GM12878 (cell line): ENCODE measurements around the gene PTPRM. TPM values are rescaled to one million over a fixed set of nuclear protein-coding genes. Genes with fewer than 3 reads are reported as not detected.

ENCODE experiments used
- ATAC-seq: fragments of 200-7000 bp; cut with Tn5 transposase; 3 replicates; pipeline ENCODE4 v1.9.1; 2020; ENCODE audit warnings: mild to moderate bottlenecking, moderate library complexity
- BruUV-seq: library from RNA; stranded (reverse); fragments of 400-500 nt; replicated peaks from 2 replicates; lab custom pipeline; 2021; lab: Mats Ljungman, UMichigan
- CTCF ChIA-PET: fragments of 300-600 bp; sonication (Branson Sonifier 250); formaldehyde crosslinking; extraction: SDS; loops from one replicate; lab custom pipeline; 2021; ENCODE audit warnings: inconsistent platforms; lab: Yijun Ruan, JAX
- POLR2A ChIA-PET: fragments of 350-600 bp; formaldehyde crosslinking; extraction: SDS; loops from one replicate; lab custom pipeline; 2021; ENCODE audit warnings: inconsistent platforms; lab: Charles Lee
- RAD21 ChIA-PET: fragments of 300-600 bp; sonication (Branson Sonifier 250); formaldehyde crosslinking; loops from one replicate; lab custom pipeline; 2023; ENCODE audit warnings: antibody characterized with exemption; ENCODE audit not compliant: unreplicated experiment; lab: Charles Lee
- SMC1A ChIA-PET: fragments of 300-600 bp; sonication (Branson Sonifier 250); formaldehyde crosslinking; loops from one replicate; lab custom pipeline; 2023; ENCODE audit not compliant: unreplicated experiment, uncharacterized antibody; lab: Charles Lee
- DNase-seq: peaks from one replicate; pipeline ENCODE4 v3.0.0-alpha.2; 2011; ENCODE audit warnings: low read depth, low spot score
- FAIRE-seq: peaks from 3 replicates; lab custom pipeline; 2011; peaks lifted over from hg19 to GRCh38; lab: Jason Lieb, UNC
- H2AFZ ChIP-seq: 2 replicates; pipeline ENCODE4 v1.6.0; 2011; ENCODE audit warnings: low read depth, low read length, control low read depth; ENCODE audit not compliant: control insufficient read depth
- H3K27ac ChIP-seq: 2 replicates; pipeline ENCODE4 v1.5.1; 2011; ENCODE audit warnings: control low read depth; ENCODE audit not compliant: control insufficient read depth, insufficient read depth
- H3K27me3 ChIP-seq, 2 experiments: replicated peaks in 1 of 2; 2 replicates each; pipeline versions ENCODE4 v1.6.0 to v1.6.1; 2011; ENCODE audit warnings: low read length in 1 of 2; ENCODE audit not compliant: control insufficient read depth in 2 of 2, insufficient read depth in 2 of 2
- H3K36me3 ChIP-seq, 2 experiments: 2 replicates each; pipeline ENCODE4 v1.5.1; 2011; ENCODE audit warnings: low read length in 1 of 2; ENCODE audit not compliant: control insufficient read depth in 2 of 2, insufficient read depth in 2 of 2
- H3K4me1 ChIP-seq: 2 replicates; pipeline ENCODE4 v1.6.1; 2011; ENCODE audit warnings: mild to moderate bottlenecking, low read length, moderate library complexity, mixed read lengths; ENCODE audit not compliant: control insufficient read depth, insufficient read depth
- H3K4me2 ChIP-seq: 2 replicates; pipeline ENCODE4 v1.6.0; 2011; ENCODE audit warnings: control low read depth; ENCODE audit not compliant: control insufficient read depth, insufficient read depth
- H3K4me3 ChIP-seq: fragments of 200-600 bp; sonication (generic); 2 replicates; pipeline ENCODE4 v1.5.1; 2016
- H3K79me2 ChIP-seq: 2 replicates; pipeline ENCODE4 v1.6.0; 2011; ENCODE audit warnings: low read length; ENCODE audit not compliant: control insufficient read depth, insufficient read depth
- H3K9ac ChIP-seq: 2 replicates; pipeline ENCODE4 v1.8.0; 2011; ENCODE audit warnings: low read length, control low read depth, mixed read lengths; ENCODE audit not compliant: control insufficient read depth, insufficient read depth
- H3K9me3 ChIP-seq: replicated peaks from 3 replicates; pipeline ENCODE4 v1.5.1; 2011; ENCODE audit warnings: mild to moderate bottlenecking, low read length; ENCODE audit not compliant: control insufficient read depth, insufficient read depth
- H4K20me1 ChIP-seq: 2 replicates; pipeline ENCODE4 v1.6.0; 2011; ENCODE audit not compliant: control insufficient read depth, insufficient read depth
- KAT2A ChIP-seq: conservative IDR thresholded peaks from 2 replicates; pipeline ENCODE4 v1.6.1; 2011; ENCODE audit warnings: low read depth, low read length; ENCODE audit not compliant: control insufficient read depth
- NFIC ChIP-seq: IDR thresholded peaks from 2 replicates; pipeline ENCODE4 v1.6.1; 2012; ENCODE audit warnings: low read depth, mild to moderate bottlenecking, inconsistent platforms, low read length, moderate library complexity
- SRF ChIP-seq, 2 experiments: IDR thresholded peaks; 2 replicates each; pipeline ENCODE4 v1.6.1; 2011; ENCODE audit warnings: low read depth in 2 of 2, low read length in 2 of 2, mild to moderate bottlenecking in 1 of 2, moderate library complexity in 1 of 2
- WGBS: methylation state at CpG from one replicate; pipeline ENCODE4 v1.1.6; 2016; ENCODE audit warnings: low lambda C conversion rate; ENCODE audit not compliant: insufficient replicate concordance, insufficient coverage; ENCODE audit errors: missing lambda C conversion rate; 5-methylcytosine and 5-hydroxymethylcytosine counted together
- in situ Hi-C: fragments of 300-500 bp; cut with MboI; formaldehyde crosslinking; loops from 9 replicates; pipeline ENCODE4 v1.14.3; 2018; ENCODE audit warnings: mixed read lengths
- intact Hi-C: fragments of 100-400 bp; cut with micrococcal nuclease; formaldehyde crosslinking; loops from one replicate; pipeline ENCODE4 v1.14.2; 2022; ENCODE audit not compliant: unreplicated experiment
- polyA plus RNA-seq, 11 experiments: library from polyadenylated mRNA; depleted of rRNA in 4 of 11; unstranded in 6 of 11; stranded (reverse) in 5 of 11; fragments of >200 nt; fragmentation: Nextera tagmentation in 4 of 11; fragmentation: Illumina TruSeq in 1 of 11; extraction: Ambion mirVana in 4 of 11; extraction: Trizol in 1 of 11; gene quantifications; 1 replicate in 1 of 11; 2 replicates in 10 of 11; pipeline versions ENCODE4 v1.2.1 to v1.2.3, GENCODE V29; 2011 to 2016; ENCODE audit warnings: inconsistent platforms in 2 of 11, missing spikeins in 2 of 11, low read depth in 1 of 11
- total RNA-seq, 4 experiments: library from RNA; depleted of rRNA in 3 of 4; stranded (reverse); fragments of >200 nt in 3 of 4; fragmentation: Illumina TruSeq in 1 of 4; extraction: Trizol in 1 of 4; gene quantifications; 2 replicates each; pipeline versions ENCODE4 v1.2.1 to v1.2.3, GENCODE V29; 2013 to 2021
- TF ChIP-seq, protein P1 (sequence below), 3 experiments: IDR thresholded peaks in 2 of 3; conservative IDR thresholded peaks in 1 of 3; 2 replicates each; pipeline ENCODE4 v1.5.1; 2011; ENCODE audit warnings: low read depth in 3 of 3, low read length in 3 of 3, mild to moderate bottlenecking in 3 of 3, control low read depth in 2 of 3, moderate library complexity in 2 of 3, inconsistent platforms in 1 of 3, mixed read lengths in 1 of 3; ENCODE audit not compliant: control insufficient read depth in 2 of 3, insufficient read depth in 1 of 3; ENCODE audit errors: extremely low read depth in 1 of 3
- TF ChIP-seq, protein P2 (sequence below): fragments of 150-350 bp; IDR thresholded peaks from 2 replicates; pipeline ENCODE4 v1.6.1; 2014; ENCODE audit warnings: mild to moderate bottlenecking, low read depth, low read length

PTPRM gene
- total and polyA plus RNA-seq, 10 of the 15 experiments (the other 5 are each of a cell fraction or from before 2014, with no cell fraction given), result 0.07 to 22.6 (median 0.60) TPM

DNA sequence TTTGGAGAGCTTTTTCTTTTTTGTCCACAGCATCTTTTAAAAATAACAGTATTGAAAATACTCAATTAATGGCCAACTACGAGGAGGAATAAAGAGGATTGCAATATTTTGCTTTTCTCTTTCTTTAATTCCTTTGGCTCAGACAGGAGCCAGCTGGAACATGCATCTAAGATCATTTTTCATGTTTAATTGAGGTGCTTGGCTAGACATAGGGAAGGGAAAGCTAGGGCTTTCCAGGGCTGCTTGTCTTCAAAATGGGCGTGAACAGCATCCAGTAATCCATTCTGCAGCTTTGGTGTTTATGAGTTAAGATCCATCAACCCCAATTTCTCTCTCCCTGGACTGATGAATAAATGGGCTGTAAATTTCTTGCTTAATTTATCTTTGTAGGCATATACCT lies 323.0 kb downstream of the PTPRM start:
- Histone ChIP-seq H3K4me3 (no peak overlapping the region), H4K20me1 (no peaks in the 10 kb centered on the region), H2AFZ (no peak overlapping the region), H3K9me3 (no peaks in the 10 kb centered on the region), H3K4me2 (no peak overlapping the region), H3K27me3 (no peaks in the 10 kb centered on the region), H3K27ac (no peak overlapping the region), H3K9ac (no peak overlapping the region), H3K79me2 (no peaks in the 10 kb centered on the region), H3K36me3 (no peaks in the 10 kb centered on the region)
- in situ Hi-C loops (no loop called here), intact Hi-C loops (no loop called here)
- DNase-seq (no peak), FAIRE-seq (no peak)
- ChIA-PET CTCF (interaction anchor here (1.3 kb wide), 1 partner anchor 16 kb away, joined by 4 read pairs; no protein-coding TSS in a partner anchor), SMC1A (interaction anchor here (1.1 to 1.6 kb wide), 3 partner anchors 12 to 99 kb away, joined by 3 to 4 read pairs (median 3); no protein-coding TSS in a partner anchor), POLR2A (no interaction called here), RAD21 (no interaction called here)
- WGBS, result 0% methylated on average over 2 of the region's 2 CpGs
- no TSS peak for BruUV-seq
- TF ChIP-seq SRF (IDR thresholded peaks at IDR 0.05; ENCODE audit: low read depth in 2 of 2, low read length in 2 of 2), result no peak
- TF ChIP-seq, protein P1, sequence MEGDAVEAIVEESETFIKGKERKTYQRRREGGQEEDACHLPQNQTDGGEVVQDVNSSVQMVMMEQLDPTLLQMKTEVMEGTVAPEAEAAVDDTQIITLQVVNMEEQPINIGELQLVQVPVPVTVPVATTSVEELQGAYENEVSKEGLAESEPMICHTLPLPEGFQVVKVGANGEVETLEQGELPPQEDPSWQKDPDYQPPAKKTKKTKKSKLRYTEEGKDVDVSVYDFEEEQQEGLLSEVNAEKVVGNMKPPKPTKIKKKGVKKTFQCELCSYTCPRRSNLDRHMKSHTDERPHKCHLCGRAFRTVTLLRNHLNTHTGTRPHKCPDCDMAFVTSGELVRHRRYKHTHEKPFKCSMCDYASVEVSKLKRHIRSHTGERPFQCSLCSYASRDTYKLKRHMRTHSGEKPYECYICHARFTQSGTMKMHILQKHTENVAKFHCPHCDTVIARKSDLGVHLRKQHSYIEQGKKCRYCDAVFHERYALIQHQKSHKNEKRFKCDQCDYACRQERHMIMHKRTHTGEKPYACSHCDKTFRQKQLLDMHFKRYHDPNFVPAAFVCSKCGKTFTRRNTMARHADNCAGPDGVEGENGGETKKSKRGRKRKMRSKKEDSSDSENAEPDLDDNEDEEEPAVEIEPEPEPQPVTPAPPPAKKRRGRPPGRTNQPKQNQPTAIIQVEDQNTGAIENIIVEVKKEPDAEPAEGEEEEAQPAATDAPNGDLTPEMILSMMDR (IDR thresholded peaks at IDR 0.05 in 2 of 3, conservative IDR thresholded peaks at IDR 0.05 in 1 of 3; ENCODE audit: control insufficient read depth in 2 of 3, extremely low read depth in 1 of 3, insufficient read depth in 1 of 3, low read depth in 3 of 3, low read length in 3 of 3), result no peak
- no peak for TF ChIP-seq NFIC
- no peak for TF ChIP-seq KAT2A
- TF ChIP-seq, protein P2, sequence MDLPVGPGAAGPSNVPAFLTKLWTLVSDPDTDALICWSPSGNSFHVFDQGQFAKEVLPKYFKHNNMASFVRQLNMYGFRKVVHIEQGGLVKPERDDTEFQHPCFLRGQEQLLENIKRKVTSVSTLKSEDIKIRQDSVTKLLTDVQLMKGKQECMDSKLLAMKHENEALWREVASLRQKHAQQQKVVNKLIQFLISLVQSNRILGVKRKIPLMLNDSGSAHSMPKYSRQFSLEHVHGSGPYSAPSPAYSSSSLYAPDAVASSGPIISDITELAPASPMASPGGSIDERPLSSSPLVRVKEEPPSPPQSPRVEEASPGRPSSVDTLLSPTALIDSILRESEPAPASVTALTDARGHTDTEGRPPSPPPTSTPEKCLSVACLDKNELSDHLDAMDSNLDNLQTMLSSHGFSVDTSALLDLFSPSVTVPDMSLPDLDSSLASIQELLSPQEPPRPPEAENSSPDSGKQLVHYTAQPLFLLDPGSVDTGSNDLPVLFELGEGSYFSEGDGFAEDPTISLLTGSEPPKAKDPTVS, result no peak
- TF ChIP-seq, all 136 proteins: peak for 0
- no peak for ATAC-seq
- H3K4me1 ChIP-seq, result no peaks in the 10 kb centered on the region
